Body of pancreas (tissue), 4 donors: Measurements from ENCODE around the gene THEM5.

Experiments
- POLR2A ChIP-seq, 3 donors: fragments of 450-650 bp; IDR thresholded peaks; one replicate each; pipeline ENCODE4 v1.6.1; 2016; ENCODE audit warnings: antibody characterized with exemption in 3 of 3, mild to moderate bottlenecking in 2 of 3
- TF ChIP-seq, protein P1 (sequence below), 7 experiments: fragments of 450-650 bp in 4 of 7; fragments of 200-600 bp in 3 of 7; sonication (generic) in 3 of 7; IDR thresholded peaks; one replicate each; pipeline ENCODE4 v1.5.1; 2016 to 2019; ENCODE audit warnings: antibody characterized with exemption in 7 of 7

DNA sequence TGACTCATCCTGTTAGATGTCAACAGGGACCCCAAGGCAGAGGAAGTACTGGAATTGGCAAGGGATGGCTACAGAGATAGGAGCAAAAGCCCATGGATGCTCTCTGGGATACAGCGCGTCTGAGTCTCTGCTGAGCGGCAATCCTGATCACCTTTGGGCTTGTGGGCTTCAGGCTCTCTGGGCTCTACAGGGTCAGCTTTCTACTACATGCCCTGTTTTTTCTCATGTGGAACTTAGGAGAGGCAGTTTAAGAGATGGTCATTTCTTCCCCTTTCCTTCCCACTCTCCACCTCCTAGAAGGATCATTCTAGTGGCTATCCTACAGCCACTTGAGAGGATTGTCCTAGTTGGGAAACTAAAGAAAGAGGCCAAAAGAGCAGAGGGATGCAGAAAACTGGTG is 49.6 kb downstream of the THEM5 start:
- TF ChIP-seq, protein P1, sequence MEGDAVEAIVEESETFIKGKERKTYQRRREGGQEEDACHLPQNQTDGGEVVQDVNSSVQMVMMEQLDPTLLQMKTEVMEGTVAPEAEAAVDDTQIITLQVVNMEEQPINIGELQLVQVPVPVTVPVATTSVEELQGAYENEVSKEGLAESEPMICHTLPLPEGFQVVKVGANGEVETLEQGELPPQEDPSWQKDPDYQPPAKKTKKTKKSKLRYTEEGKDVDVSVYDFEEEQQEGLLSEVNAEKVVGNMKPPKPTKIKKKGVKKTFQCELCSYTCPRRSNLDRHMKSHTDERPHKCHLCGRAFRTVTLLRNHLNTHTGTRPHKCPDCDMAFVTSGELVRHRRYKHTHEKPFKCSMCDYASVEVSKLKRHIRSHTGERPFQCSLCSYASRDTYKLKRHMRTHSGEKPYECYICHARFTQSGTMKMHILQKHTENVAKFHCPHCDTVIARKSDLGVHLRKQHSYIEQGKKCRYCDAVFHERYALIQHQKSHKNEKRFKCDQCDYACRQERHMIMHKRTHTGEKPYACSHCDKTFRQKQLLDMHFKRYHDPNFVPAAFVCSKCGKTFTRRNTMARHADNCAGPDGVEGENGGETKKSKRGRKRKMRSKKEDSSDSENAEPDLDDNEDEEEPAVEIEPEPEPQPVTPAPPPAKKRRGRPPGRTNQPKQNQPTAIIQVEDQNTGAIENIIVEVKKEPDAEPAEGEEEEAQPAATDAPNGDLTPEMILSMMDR (IDR thresholded peaks at IDR 0.05) = no peak
- TF ChIP-seq POLR2A (IDR thresholded peaks at IDR 0.05) = no peak
